Measurements from ENCODE around the gene ACSM2B.
"Not testable (repeated sequence)": the region's sequence is repeated elsewhere in the genome, so short reads cannot be mapped to it uniquely, and the experiment has no call there.

The ACSM2B gene

GRCh38 chr16:20576145-20576544, at the start of gene ACSM2B:
Gene ACSM2B (minus strand): TSS chr16:20576367. CDS start chr16:20564845, 11,522 bp downstream.
- not testable (repeated sequence) for DNase-seq (ENCODE audit: low read depth)

GRCh38 chr16:20624882-20625807, 49.0 kb upstream of the ACSM2B start:
- no peak for DNase-seq (ENCODE audit: low read depth)

- no peak for DNase-seq (ENCODE audit: low read depth)
Measured at GRCh38 chr16:20624205-20624604, 48.0 kb upstream of the ACSM2B start.

- DNase-seq (ENCODE audit: low read depth): no peak
Measured at GRCh38 chr16:20622498-20622870, 46.3 kb upstream of the ACSM2B start.

GRCh38 chr16:20621406-20621805, 45.2 kb upstream of the ACSM2B start:
- no peak for DNase-seq (ENCODE audit: low read depth)

GRCh38 chr16:20620770-20621169, 44.6 kb upstream of the ACSM2B start:
- no peak for DNase-seq (ENCODE audit: low read depth)

- no peak for DNase-seq (ENCODE audit: low read depth)
Measured at GRCh38 chr16:20620003-20620402, 43.8 kb upstream of the ACSM2B start.

- no peak for DNase-seq (ENCODE audit: low read depth)
Measured at GRCh38 chr16:20617271-20617670, 41.1 kb upstream of the ACSM2B start.

GRCh38 chr16:20614186-20615141, 38.3 kb upstream of the ACSM2B start:
- DNase-seq (ENCODE audit: low read depth): no peak

- no peak for DNase-seq (ENCODE audit: low read depth)
Measured at GRCh38 chr16:20613481-20614185, 37.5 kb upstream of the ACSM2B start.

- DNase-seq (ENCODE audit: low read depth): no peak
Measured at GRCh38 chr16:20612551-20613480, 36.6 kb upstream of the ACSM2B start.

- no peak for DNase-seq (ENCODE audit: low read depth)
Measured at GRCh38 chr16:20611975-20612481, 35.9 kb upstream of the ACSM2B start.

GRCh38 chr16:20611350-20611902, 35.3 kb upstream of the ACSM2B start:
- DNase-seq (ENCODE audit: low read depth): no peak

GRCh38 chr16:20610892-20611349, 34.8 kb upstream of the ACSM2B start:
- no peak for DNase-seq (ENCODE audit: low read depth)

- DNase-seq (ENCODE audit: low read depth): no peak
Measured at GRCh38 chr16:20610211-20610891, 34.2 kb upstream of the ACSM2B start.

GRCh38 chr16:20602205-20602604, 26.0 kb upstream of the ACSM2B start:
- DNase-seq (ENCODE audit: low read depth): not testable (repeated sequence)

GRCh38 chr16:20599475-20599874, 23.3 kb upstream of the ACSM2B start:
- not testable (repeated sequence) for DNase-seq (ENCODE audit: low read depth)

GRCh38 chr16:20598832-20599469, 22.8 kb upstream of the ACSM2B start:
- DNase-seq (ENCODE audit: low read depth): no peak

- not testable (repeated sequence) for DNase-seq (ENCODE audit: low read depth)
Measured at GRCh38 chr16:20595694-20596093, 19.5 kb upstream of the ACSM2B start.

All from activated T-helper 9 cell treated with anti-CD3 and anti-CD28 coated beads, Interleukin-2, amount 50 U/mL, for 16 hours (primary cell).